GM21447 (cell line): ENCODE data around the gene COX6A1.
A peak's percentile ranks its signal among the peaks of the same experiment; 100 is the strongest.

Source experiments
- ATAC-seq: cut with Tn5 transposase; IDR thresholded peaks from one replicate; pipeline ENCODE4 v1.9.1; 2021; ENCODE audit not compliant: unreplicated experiment

COX6A1 gene

GRCh38 chr12:120437735-120438494, at the start of gene COX6A1:
Gene COX6A1, plus strand, starts transcription at chr12:120438113. Its CDS starts 14 bp downstream, at chr12:120438127.
- ATAC-seq, result peak; percentile 92

GRCh38 chr12:120388691-120389481, 49.0 kb upstream of the COX6A1 start:
- ATAC-seq, result no peak

GRCh38 chr12:120390540-120391120, 47.3 kb upstream of the COX6A1 start:
- no peak for ATAC-seq

- ATAC-seq, result no peak
Observed at GRCh38 chr12:120394483-120395367, 43.2 kb upstream of the COX6A1 start.

GRCh38 chr12:120397824-120398540, 39.9 kb upstream of the COX6A1 start:
- no peak for ATAC-seq

- ATAC-seq, result no peak
Observed at GRCh38 chr12:120399531-120399930, 38.4 kb upstream of the COX6A1 start.

- ATAC-seq, result no peak
Observed at GRCh38 chr12:120402217-120402616, 35.7 kb upstream of the COX6A1 start.

- ATAC-seq, result no peak
Observed at GRCh38 chr12:120403869-120404268, 34.0 kb upstream of the COX6A1 start.

- ATAC-seq, result no peak
Observed at GRCh38 chr12:120404271-120404670, 33.6 kb upstream of the COX6A1 start.

GRCh38 chr12:120406069-120406468, 31.8 kb upstream of the COX6A1 start:
- ATAC-seq, result no peak

- ATAC-seq, result no peak
Observed at GRCh38 chr12:120406553-120406952, 31.4 kb upstream of the COX6A1 start.

GRCh38 chr12:120408771-120409170, 29.1 kb upstream of the COX6A1 start:
- no peak for ATAC-seq

- no peak for ATAC-seq
Observed at GRCh38 chr12:120412421-120412820, 25.5 kb upstream of the COX6A1 start.

- ATAC-seq, result no peak
Observed at GRCh38 chr12:120413901-120414695, 23.8 kb upstream of the COX6A1 start.

GRCh38 chr12:120416490-120417216, 21.3 kb upstream of the COX6A1 start:
- no peak for ATAC-seq

- no peak for ATAC-seq
Observed at GRCh38 chr12:120417917-120418580, 19.9 kb upstream of the COX6A1 start.

GRCh38 chr12:120421701-120422100, 16.2 kb upstream of the COX6A1 start:
- no peak for ATAC-seq

GRCh38 chr12:120422892-120423456, 14.9 kb upstream of the COX6A1 start:
- ATAC-seq, result no peak
